ENCODE data around the gene LRRC8D. TPM values are rescaled to one million over a fixed set of nuclear protein-coding genes. Genes with fewer than 3 reads are reported as not detected.

The LRRC8D gene
- polyA plus RNA-seq, 2 of the 4 experiments (the other 2 are of a cell fraction), result 41.8 to 76.7 TPM

GRCh38 chr1:89894210-89895201 lies 73.7 kb downstream of the LRRC8D start:
- Histone ChIP-seq H3K4me2 (peak overlapping the region; percentile 51), H3K4me3 (no peak overlapping the region), H3K4me1 (peaks cover 91% of the 10 kb centered on the region), H3K27ac (peak overlapping the region; percentile 66 to 88), H3K9me3 (no peaks in the 10 kb centered on the region)
- ATAC-seq, result peak; percentile 36 to 74; a peak in 4 of 6 replicates
- ChIA-PET POLR2A (no interaction called here), CTCF (interaction anchor here (0.8 kb wide), 1 partner anchor 23 kb away, joined by 3 read pairs; no protein-coding TSS in a partner anchor)
- TF ChIP-seq FOSL2 (IDR thresholded peaks at IDR 0.05) (no peak), FOSL2 (CRISPR knock-in tag; IDR thresholded peaks at IDR 0.05) (peak; percentile 53), ESRRA (IDR thresholded peaks at IDR 0.05; ENCODE audit: borderline replicate concordance, low read length) (no peak)
- WGBS (ENCODE audit: missing lambda C conversion rate), result 68% methylated on average over 4 of the region's 4 CpGs
- FAIRE-seq, result no peak
- DNase-seq (ENCODE audit: low read depth in 1 of 2, low spot score in 1 of 2), result peak in 1 of 2 experiments; percentile 48

GRCh38 chr1:89896105-89896942 lies 75.5 kb downstream of the LRRC8D start:
- CTCF ChIA-PET, result no interaction called here
- FAIRE-seq (no peak), ATAC-seq (no peak), DNase-seq (ENCODE audit: low read depth in 1 of 2, low spot score in 1 of 2) (no peak)
- Histone ChIP-seq H3K27ac (peak overlapping the region; percentile 19 to 72; a peak in 4 of 6 replicates), H3K4me1 (peaks cover 93% of the 10 kb centered on the region), H3K4me2 (no peak overlapping the region), H3K4me3 (no peak overlapping the region), H3K9me3 (no peaks in the 10 kb centered on the region)
- TF ChIP-seq HEYL (CRISPR knock-in tag; IDR thresholded peaks at IDR 0.05) (no peak), HOXB5 (CRISPR knock-in tag; IDR thresholded peaks at IDR 0.05) (no peak), ESRRA (IDR thresholded peaks at IDR 0.05; ENCODE audit: borderline replicate concordance, low read length) (no peak), TFCP2L1 (CRISPR knock-in tag; IDR thresholded peaks at IDR 0.05) (no peak), RNF2 (IDR thresholded peaks at IDR 0.05; ENCODE audit: borderline replicate concordance, low read depth) (no peak), MAFK (IDR thresholded peaks at IDR 0.05; ENCODE audit: partially characterized antibody) (no peak), CHD2 (IDR thresholded peaks at IDR 0.05; ENCODE audit: low read length, partially characterized antibody) (no peak), HMGXB4 (CRISPR knock-in tag; IDR thresholded peaks at IDR 0.05; ENCODE audit: borderline replicate concordance) (no peak), TP53 (CRISPR knock-in tag; IDR thresholded peaks at IDR 0.05) (no peak), HES2 (IDR thresholded peaks at IDR 0.05) (no peak), JUNB (IDR thresholded peaks at IDR 0.05) (no peak), MAX (IDR thresholded peaks at IDR 0.05) (no peak), USF2 (IDR thresholded peaks at IDR 0.05) (no peak), HOXB13 (CRISPR knock-in tag; IDR thresholded peaks at IDR 0.05; ENCODE audit: low read depth) (no peak)
- WGBS (ENCODE audit: missing lambda C conversion rate), result 81% methylated on average over 11 of the region's 11 CpGs
- POLR2A ChIA-PET, result no interaction called here
